HepG2 (cell line): ENCODE measurements around the gene TFPI. TPM values are rescaled to one million over a fixed set of nuclear protein-coding genes. Genes with fewer than 3 reads are reported as not detected.

Experiments
- GATAD1 ChIP-seq: IDR thresholded peaks from 2 replicates; pipeline ENCODE4 v1.6.1; 2016; ENCODE audit warnings: missing genetic modification reagents, missing compliant biosample characterization
- HOMEZ ChIP-seq: IDR thresholded peaks from 2 replicates; pipeline ENCODE4 v1.6.1; 2016; ENCODE audit warnings: low read depth
- MEIS2 ChIP-seq: sonication (generic); formaldehyde crosslinking; IDR thresholded peaks from 2 replicates; pipeline ENCODE4 v1.9.0; 2021; ENCODE audit warnings: mild to moderate bottlenecking, missing genetic modification reagents
- MXD1 ChIP-seq: sonication (generic); formaldehyde crosslinking; IDR thresholded peaks from 2 replicates; pipeline ENCODE4 v1.4.0; 2020; ENCODE audit warnings: mild to moderate bottlenecking, missing genetic modification reagents
- RBM22 ChIP-seq: fragments of 200-400 bp; formaldehyde crosslinking; optimal IDR thresholded peaks from 2 replicates; pipeline ENCODE3; 2017; ENCODE audit warnings: mild to moderate bottlenecking, low read length, moderate library complexity
- RELA ChIP-seq: sonication (generic); formaldehyde crosslinking; IDR thresholded peaks from 2 replicates; pipeline ENCODE4 v1.4.0; 2020; ENCODE audit warnings: missing genetic modification reagents
- SAP130 ChIP-seq: IDR thresholded peaks from 2 replicates; pipeline ENCODE4 v1.6.1; 2016; ENCODE audit warnings: low read depth
- ZNF704 ChIP-seq: sonication (generic); formaldehyde crosslinking; IDR thresholded peaks from 2 replicates; pipeline ENCODE4 v1.8.1; 2023; ENCODE audit warnings: mild to moderate bottlenecking, inconsistent platforms, moderate library complexity, missing genetic modification reagents, borderline replicate concordance
- ZNF780A ChIP-seq: sonication (generic); formaldehyde crosslinking; IDR thresholded peaks from 2 replicates; pipeline ENCODE4 v1.8.0; 2022; ENCODE audit warnings: mild to moderate bottlenecking, missing genetic modification reagents, moderate library complexity
- polyA plus RNA-seq, 8 experiments: library from polyadenylated mRNA; depleted of rRNA in 3 of 8; stranded (reverse) in 7 of 8; unstranded in 1 of 8; fragments of >200 nt; fragmentation: Illumina TruSeq in 4 of 8; extraction: Trizol in 4 of 8; gene quantifications; 2 replicates each; pipeline versions ENCODE4 v1.2.1 to v1.2.3, GENCODE V29; 2011 to 2016; ENCODE audit warnings: low read depth in 4 of 8, missing spikeins in 1 of 8, mixed read lengths in 1 of 8; ENCODE audit not compliant: insufficient read depth in 1 of 8
- total RNA-seq, 5 experiments: library from RNA; depleted of rRNA; stranded (reverse); fragments of >200 nt; fragmentation: Illumina TruSeq; extraction: Trizol; gene quantifications; 2 replicates each; pipeline ENCODE4 v1.2.3, GENCODE V29; 2016; ENCODE audit warnings: low read depth in 1 of 5

TFPI gene
- total and polyA plus RNA-seq, 2 of the 13 experiments (the other 11 are each of a cell fraction or from before 2014, with no cell fraction given), result 301 to 436 TPM

GRCh38 chr2:187547353-187547979, 6.8 kb downstream of the TFPI start (continued):
- TF ChIP-seq HOMEZ (peak; percentile 74; the same call in 1 of the 2 replicates), MXD1 (CRISPR knock-in tag) (no peak), ZNF704 (CRISPR knock-in tag) (no peak), RELA (no peak), RBM22 (peak; percentile 51), ZNF780A (no peak), SAP130 (CRISPR knock-in tag) (0 out of 2 replicates have a peak, but pooled peaks have one; percentile 18), GATAD1 (no peak), MEIS2 (CRISPR knock-in tag) (no peak)
